Keratinocyte (primary cell): ENCODE measurements around the gene HAP1. TPM values are rescaled to one million over a fixed set of nuclear protein-coding genes. Genes with fewer than 3 reads are reported as not detected.

Experiments used
- DNase-seq: peaks from one replicate; pipeline ENCODE4 v3.0.0-alpha.2; 2011; ENCODE audit warnings: low read depth, missing footprints, low spot score
- FAIRE-seq: peaks from 2 replicates; lab custom pipeline; 2011; peaks lifted over from hg19 to GRCh38; lab: Jason Lieb, UNC
- H2AFZ ChIP-seq: 2 replicates; pipeline ENCODE4 v1.6.0; 2012; ENCODE audit warnings: low read length, control low read depth, inconsistent platforms; ENCODE audit not compliant: control insufficient read depth
- H3K27ac ChIP-seq: 2 replicates; pipeline ENCODE4 v1.5.1; 2011; ENCODE audit warnings: low read length; ENCODE audit not compliant: control insufficient read depth, insufficient read depth
- H3K27me3 ChIP-seq: 3 replicates; pipeline ENCODE4 v1.6.0; 2011; ENCODE audit warnings: low read length; ENCODE audit not compliant: control insufficient read depth, insufficient read depth; ENCODE audit errors: extremely low read depth
- H3K36me3 ChIP-seq, 2 experiments: 2 replicates in 1 of 2; 3 replicates in 1 of 2; pipeline ENCODE4 v1.5.1; 2011; ENCODE audit warnings: low read length in 2 of 2, mild to moderate bottlenecking in 1 of 2; ENCODE audit not compliant: control insufficient read depth in 2 of 2, insufficient read depth in 2 of 2; ENCODE audit errors: extremely low read depth in 1 of 2
- H3K4me1 ChIP-seq: 3 replicates; pipeline ENCODE4 v1.5.1; 2011; ENCODE audit warnings: low read length; ENCODE audit not compliant: control insufficient read depth, insufficient read depth; ENCODE audit errors: extremely low read depth
- H3K4me2 ChIP-seq: 3 replicates; pipeline ENCODE4 v1.6.0; 2011; ENCODE audit warnings: low read depth, low read length; ENCODE audit not compliant: control insufficient read depth, insufficient read depth; ENCODE audit errors: extremely low read depth
- H3K4me3 ChIP-seq, 3 experiments: fragments of 200-600 bp in 1 of 3; sonication (generic) in 1 of 3; 2 replicates in 2 of 3; 3 replicates in 1 of 3; pipeline ENCODE4 v1.5.1; 2011 to 2016; ENCODE audit warnings: low read length in 3 of 3, mild to moderate bottlenecking in 3 of 3, control low read depth in 2 of 3, inconsistent platforms in 1 of 3, low read depth in 1 of 3, mixed read lengths in 1 of 3, mixed run types in 1 of 3, moderate library complexity in 1 of 3; ENCODE audit not compliant: control insufficient read depth in 2 of 3, insufficient read depth in 2 of 3; ENCODE audit errors: extremely low read depth in 1 of 3
- H3K79me2 ChIP-seq: 2 replicates; pipeline ENCODE4 v1.6.0; 2012; ENCODE audit warnings: low read length; ENCODE audit not compliant: control insufficient read depth, insufficient read depth
- H3K9ac ChIP-seq: 3 replicates; pipeline ENCODE4 v1.6.0; 2011; ENCODE audit warnings: low read length; ENCODE audit not compliant: control insufficient read depth, insufficient read depth; ENCODE audit errors: extremely low read depth
- H3K9me1 ChIP-seq: 3 replicates; pipeline ENCODE4 v1.6.0; 2011; ENCODE audit warnings: low read length; ENCODE audit not compliant: control insufficient read depth, insufficient read depth; ENCODE audit errors: extremely low read depth
- H3K9me3 ChIP-seq: 2 replicates; pipeline ENCODE4 v1.5.1; 2012; ENCODE audit warnings: low read depth, low read length; ENCODE audit not compliant: control insufficient read depth
- H4K20me1 ChIP-seq: 3 replicates; pipeline ENCODE4 v1.6.0; 2011; ENCODE audit warnings: low read length; ENCODE audit not compliant: control insufficient read depth, insufficient read depth; ENCODE audit errors: extremely low read depth
- EZH2 ChIP-seq: IDR thresholded peaks from one replicate; pipeline ENCODE4 v1.6.1; 2012; ENCODE audit warnings: inconsistent platforms, mild to moderate bottlenecking, low read length, moderate library complexity
- dilution Hi-C: fragments of 300-500 bp; cut with MboI; formaldehyde crosslinking; loops from one replicate; pipeline ENCODE4 v1.7.0; 2020; ENCODE audit warnings: low sequenced_read_pairs; ENCODE audit not compliant: extremely low pct_ligation_motif_present
- polyA plus RNA-seq, 5 experiments: library from polyadenylated mRNA; depleted of rRNA in 3 of 5; stranded (reverse) in 3 of 5; stranded (forward) in 1 of 5; unstranded in 1 of 5; fragments of >200 nt; gene quantifications; 1 replicate in 1 of 5; 2 replicates in 3 of 5; 3 replicates in 1 of 5; pipeline versions ENCODE4 v1.2.1 to v1.2.3, GENCODE V29; 2011 to 2012; ENCODE audit warnings: missing spikeins in 2 of 5, low read depth in 1 of 5, low replicate concordance in 1 of 5
- TF ChIP-seq, protein P1 (sequence below), 3 experiments: IDR thresholded peaks in 1 of 3; conservative IDR thresholded peaks in 1 of 3; optimal IDR thresholded peaks in 1 of 3; 2 replicates in 2 of 3; 3 replicates in 1 of 3; pipeline versions ENCODE3 to v1.5.1; 2011; ENCODE audit warnings: low read length in 3 of 3, mild to moderate bottlenecking in 3 of 3, moderate library complexity in 2 of 3, control low read depth in 1 of 3, inconsistent platforms in 1 of 3; ENCODE audit not compliant: insufficient read depth in 2 of 3; ENCODE audit errors: extremely low read depth in 1 of 3

HAP1 gene
- polyA plus RNA-seq, 1 donor (not counting 4 experiments of a cell fraction or from before 2014, with no cell fraction given), result 1.6 TPM

DNA sequence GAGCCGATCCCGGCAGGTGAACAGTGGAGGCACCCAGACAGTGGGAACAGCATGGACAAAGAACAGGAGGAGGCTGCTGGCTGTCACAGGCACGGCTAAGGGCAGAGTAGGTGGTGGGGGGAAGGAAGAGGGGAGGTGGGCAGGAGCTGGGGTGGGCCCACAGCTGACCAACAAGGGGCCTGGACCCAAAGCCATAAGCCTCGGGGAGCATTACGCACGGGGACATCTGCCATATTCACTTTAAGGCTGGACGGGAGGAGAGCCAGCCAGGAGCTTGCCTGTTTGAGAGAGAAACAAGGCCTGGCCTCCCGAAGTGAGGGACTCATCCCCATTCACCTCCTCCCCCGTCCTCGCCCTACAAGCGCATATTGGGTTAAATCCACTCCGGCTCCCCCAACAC is 19.6 kb upstream of the HAP1 start:
- Histone ChIP-seq H3K27ac (no peak overlapping the region), H3K4me2 (no peak overlapping the region), H3K9me3 (no peaks in the 10 kb centered on the region), H4K20me1 (no peaks in the 10 kb centered on the region), H3K4me1 (no peaks in the 10 kb centered on the region), H3K9ac (no peak overlapping the region), H3K36me3 (peaks cover 39 to 51% of the 10 kb centered on the region in 2 experiments), H3K79me2 (no peaks in the 10 kb centered on the region), H3K4me3 (no peak overlapping the region), H3K27me3 (no peaks in the 10 kb centered on the region), H2AFZ (no peak overlapping the region), H3K9me1 (no peaks in the 10 kb centered on the region)
- DNase-seq (no peak), FAIRE-seq (no peak)
- dilution Hi-C loops, result no loop called here
- TF ChIP-seq, protein P1, sequence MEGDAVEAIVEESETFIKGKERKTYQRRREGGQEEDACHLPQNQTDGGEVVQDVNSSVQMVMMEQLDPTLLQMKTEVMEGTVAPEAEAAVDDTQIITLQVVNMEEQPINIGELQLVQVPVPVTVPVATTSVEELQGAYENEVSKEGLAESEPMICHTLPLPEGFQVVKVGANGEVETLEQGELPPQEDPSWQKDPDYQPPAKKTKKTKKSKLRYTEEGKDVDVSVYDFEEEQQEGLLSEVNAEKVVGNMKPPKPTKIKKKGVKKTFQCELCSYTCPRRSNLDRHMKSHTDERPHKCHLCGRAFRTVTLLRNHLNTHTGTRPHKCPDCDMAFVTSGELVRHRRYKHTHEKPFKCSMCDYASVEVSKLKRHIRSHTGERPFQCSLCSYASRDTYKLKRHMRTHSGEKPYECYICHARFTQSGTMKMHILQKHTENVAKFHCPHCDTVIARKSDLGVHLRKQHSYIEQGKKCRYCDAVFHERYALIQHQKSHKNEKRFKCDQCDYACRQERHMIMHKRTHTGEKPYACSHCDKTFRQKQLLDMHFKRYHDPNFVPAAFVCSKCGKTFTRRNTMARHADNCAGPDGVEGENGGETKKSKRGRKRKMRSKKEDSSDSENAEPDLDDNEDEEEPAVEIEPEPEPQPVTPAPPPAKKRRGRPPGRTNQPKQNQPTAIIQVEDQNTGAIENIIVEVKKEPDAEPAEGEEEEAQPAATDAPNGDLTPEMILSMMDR (optimal IDR thresholded peaks at IDR 0.05 in 1 of 3, IDR thresholded peaks at IDR 0.05 in 1 of 3, conservative IDR thresholded peaks at IDR 0.05 in 1 of 3; ENCODE audit: extremely low read depth in 1 of 3, insufficient read depth in 2 of 3, low read length in 3 of 3), result no peak
- TF ChIP-seq EZH2, result no peak

DNA sequence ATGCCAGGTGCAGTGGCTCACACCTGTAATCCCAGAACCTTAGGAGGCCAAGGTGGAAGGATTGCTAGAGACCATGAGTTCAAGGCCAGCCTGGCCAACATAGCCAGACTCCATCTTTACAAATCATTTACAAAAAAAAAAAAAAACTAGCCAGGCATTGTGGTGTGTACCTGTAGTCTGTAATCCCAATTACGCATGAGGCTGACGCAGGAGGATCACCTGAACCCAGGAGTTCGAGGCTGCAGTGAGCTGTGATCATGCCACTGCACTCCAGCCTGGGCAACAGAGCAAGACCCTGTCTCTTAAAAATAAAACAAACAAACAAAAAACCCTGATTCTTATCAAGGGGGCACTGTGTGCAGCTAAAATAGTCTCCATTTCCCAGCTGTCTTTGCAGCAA is 16.8 kb upstream of the HAP1 start:
- DNase-seq (no peak), FAIRE-seq (no peak)
- H2AFZ ChIP-seq, result no peak overlapping the region
- H3K4me1 ChIP-seq, result no peaks in the 10 kb centered on the region
- TF ChIP-seq EZH2, result no peak
- TF ChIP-seq, protein P1 (optimal IDR thresholded peaks at IDR 0.05 in 1 of 3, IDR thresholded peaks at IDR 0.05 in 1 of 3, conservative IDR thresholded peaks at IDR 0.05 in 1 of 3; ENCODE audit: extremely low read depth in 1 of 3, insufficient read depth in 2 of 3, low read length in 3 of 3), result no peak
- no peaks in the 10 kb centered on the region for H3K79me2 ChIP-seq
- H3K9me1 ChIP-seq, result no peaks in the 10 kb centered on the region
- H3K36me3 ChIP-seq, result peaks cover 24 to 31% of the 10 kb centered on the region in 2 experiments
- dilution Hi-C loops, result no loop called here
- no peak overlapping the region for H3K27ac ChIP-seq
- no peaks in the 10 kb centered on the region for H3K27me3 ChIP-seq
- H3K4me2 ChIP-seq, result no peak overlapping the region
- H4K20me1 ChIP-seq, result no peaks in the 10 kb centered on the region
- H3K9ac ChIP-seq, result no peak overlapping the region
- H3K9me3 ChIP-seq, result no peaks in the 10 kb centered on the region
- no peak overlapping the region for H3K4me3 ChIP-seq
